ENCODE results near the gene SPAG17.

SPAG17 gene

DNA sequence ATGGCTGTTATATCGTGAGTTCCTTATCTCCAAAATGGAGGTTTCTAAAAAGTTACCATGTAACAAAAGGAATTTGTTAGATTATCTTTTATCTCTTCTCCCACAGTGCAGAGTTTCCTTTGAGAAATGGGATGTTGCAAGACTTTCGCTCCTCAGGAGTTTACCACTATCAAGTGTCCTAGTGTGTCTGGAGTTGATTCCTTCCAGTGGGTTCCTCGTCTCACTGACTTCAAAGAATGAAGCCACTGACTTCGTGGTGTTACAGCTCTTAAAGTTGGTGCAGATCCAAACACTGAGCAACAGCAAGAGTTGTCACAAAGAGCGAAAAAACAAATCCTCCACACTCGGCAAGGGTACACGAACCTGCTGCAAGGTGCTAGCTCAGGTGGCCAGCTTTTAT, 37.0 kb downstream of the SPAG17 start:
- TF ChIP-seq, protein P1, sequence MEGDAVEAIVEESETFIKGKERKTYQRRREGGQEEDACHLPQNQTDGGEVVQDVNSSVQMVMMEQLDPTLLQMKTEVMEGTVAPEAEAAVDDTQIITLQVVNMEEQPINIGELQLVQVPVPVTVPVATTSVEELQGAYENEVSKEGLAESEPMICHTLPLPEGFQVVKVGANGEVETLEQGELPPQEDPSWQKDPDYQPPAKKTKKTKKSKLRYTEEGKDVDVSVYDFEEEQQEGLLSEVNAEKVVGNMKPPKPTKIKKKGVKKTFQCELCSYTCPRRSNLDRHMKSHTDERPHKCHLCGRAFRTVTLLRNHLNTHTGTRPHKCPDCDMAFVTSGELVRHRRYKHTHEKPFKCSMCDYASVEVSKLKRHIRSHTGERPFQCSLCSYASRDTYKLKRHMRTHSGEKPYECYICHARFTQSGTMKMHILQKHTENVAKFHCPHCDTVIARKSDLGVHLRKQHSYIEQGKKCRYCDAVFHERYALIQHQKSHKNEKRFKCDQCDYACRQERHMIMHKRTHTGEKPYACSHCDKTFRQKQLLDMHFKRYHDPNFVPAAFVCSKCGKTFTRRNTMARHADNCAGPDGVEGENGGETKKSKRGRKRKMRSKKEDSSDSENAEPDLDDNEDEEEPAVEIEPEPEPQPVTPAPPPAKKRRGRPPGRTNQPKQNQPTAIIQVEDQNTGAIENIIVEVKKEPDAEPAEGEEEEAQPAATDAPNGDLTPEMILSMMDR (IDR thresholded peaks at IDR 0.05; ENCODE audit: control extremely low read depth, extremely low read depth, low read depth, missing control alignments): no peak
- ChIA-PET POLR2A (no interaction called here), CTCF (interaction anchor here (3.5 kb wide), 1 partner anchor 861 kb away, joined by 12 read pairs; no protein-coding TSS in a partner anchor)
- DNase-seq (ENCODE audit: extremely low spot score): no peak

DNA sequence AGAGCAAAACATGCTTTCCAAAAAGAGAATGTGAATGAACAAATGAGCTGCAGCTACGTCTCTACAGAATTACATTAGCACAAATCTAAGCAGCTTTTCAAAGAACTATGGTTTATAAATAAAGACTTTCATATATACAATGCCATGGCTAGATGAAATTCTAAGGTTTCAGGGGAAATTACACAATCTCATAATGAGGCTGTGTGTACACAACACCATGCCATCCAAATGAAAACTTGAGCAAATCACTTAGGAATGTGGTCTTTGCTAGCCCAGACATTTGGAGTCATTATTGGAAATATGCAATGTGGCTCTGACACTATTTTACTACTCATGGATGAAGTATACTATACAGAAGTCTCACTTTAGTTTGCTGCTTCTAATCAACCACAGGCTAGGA, 37.5 kb downstream of the SPAG17 start:
- no peak for DNase-seq (ENCODE audit: extremely low spot score)
- ChIA-PET POLR2A (no interaction called here), CTCF (interaction anchor here (3.5 kb wide), 1 partner anchor 861 kb away, joined by 12 read pairs; no protein-coding TSS in a partner anchor)
- TF ChIP-seq, protein P1 (IDR thresholded peaks at IDR 0.05; ENCODE audit: control extremely low read depth, extremely low read depth, low read depth, missing control alignments): no peak

DNA sequence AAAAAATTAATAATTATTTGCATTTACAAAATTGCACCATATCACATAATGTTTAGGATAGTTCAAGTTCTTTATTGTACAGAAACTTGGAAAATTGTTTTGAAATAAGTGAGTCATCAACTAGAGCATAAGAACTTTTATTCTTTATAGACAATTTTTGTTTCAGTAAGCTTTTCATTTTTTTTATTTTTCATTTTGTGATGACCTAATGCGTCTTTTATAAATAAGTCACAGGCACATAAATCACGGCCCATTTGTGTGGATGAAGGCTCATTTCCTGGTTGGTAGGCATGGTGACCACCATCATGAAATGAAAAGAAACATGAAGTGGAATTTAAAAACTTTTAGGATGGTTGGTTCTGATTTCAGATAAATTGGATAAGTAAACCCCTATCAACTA, 39.3 kb downstream of the SPAG17 start:
- CTCF ChIA-PET: interaction anchor here (2.0 to 3.5 kb wide), 2 partner anchors 9 to 863 kb away, joined by 6 to 12 read pairs; no protein-coding TSS in a partner anchor
- POLR2A ChIA-PET: no interaction called here
- DNase-seq (ENCODE audit: extremely low spot score): no peak
- TF ChIP-seq, protein P1 (IDR thresholded peaks at IDR 0.05; ENCODE audit: control extremely low read depth, extremely low read depth, low read depth, missing control alignments): no peak

DNA sequence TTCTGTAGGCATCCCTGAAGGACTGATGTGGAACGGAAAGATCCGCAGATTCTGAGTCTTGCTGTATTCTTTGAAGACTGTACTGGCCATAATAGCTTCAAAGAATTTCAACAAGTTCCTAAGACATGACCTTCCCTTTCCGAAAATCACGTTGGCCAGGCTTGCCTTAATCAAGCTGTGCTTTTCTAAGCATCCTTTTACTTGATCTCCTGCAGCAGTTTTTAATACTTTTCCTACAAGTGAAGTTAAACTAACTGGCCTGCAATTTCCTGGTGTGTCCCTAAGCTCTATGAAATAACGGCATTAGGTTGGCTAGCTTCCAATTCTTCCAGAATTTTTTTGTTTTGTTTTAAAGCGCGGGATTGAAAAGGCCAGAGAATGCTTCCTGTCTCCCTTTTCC, 40.3 kb downstream of the SPAG17 start:
- POLR2A ChIA-PET: no interaction called here
- CTCF ChIA-PET: interaction anchor here (1.1 to 2.0 kb wide), 2 partner anchors 10 to 856 kb away, joined by 3 to 6 read pairs; no protein-coding TSS in a partner anchor
- TF ChIP-seq, protein P1 (IDR thresholded peaks at IDR 0.05; ENCODE audit: control extremely low read depth, extremely low read depth, low read depth, missing control alignments): no peak
- DNase-seq (ENCODE audit: extremely low spot score): no peak

DNA sequence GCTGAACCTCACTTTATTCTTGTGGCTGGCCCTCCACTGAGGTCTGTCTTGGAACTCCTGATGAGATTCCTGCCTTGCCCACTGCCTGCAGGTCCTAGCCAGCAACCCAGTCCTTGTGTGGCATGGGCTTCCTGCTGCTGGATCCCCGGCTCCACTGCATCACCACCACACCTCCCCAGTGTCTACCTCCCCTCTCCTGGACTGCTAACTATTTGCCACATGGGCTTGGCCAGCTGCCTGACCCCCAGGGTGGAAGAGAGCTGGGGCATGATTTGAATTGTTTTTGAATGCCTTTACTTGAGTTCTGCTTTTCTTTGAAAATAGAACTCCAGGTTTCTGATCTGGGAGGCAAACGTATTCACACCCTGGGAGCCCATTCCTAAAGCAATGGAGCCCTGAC, 41.2 kb downstream of the SPAG17 start:
- TF ChIP-seq, protein P1 (IDR thresholded peaks at IDR 0.05; ENCODE audit: control extremely low read depth, extremely low read depth, low read depth, missing control alignments): no peak
- ChIA-PET CTCF (interaction anchor here (1.1 kb wide), 2 partner anchors 11 to 857 kb away, joined by 3 read pairs; no protein-coding TSS in a partner anchor), POLR2A (no interaction called here)
- DNase-seq (ENCODE audit: extremely low spot score): no peak

DNA sequence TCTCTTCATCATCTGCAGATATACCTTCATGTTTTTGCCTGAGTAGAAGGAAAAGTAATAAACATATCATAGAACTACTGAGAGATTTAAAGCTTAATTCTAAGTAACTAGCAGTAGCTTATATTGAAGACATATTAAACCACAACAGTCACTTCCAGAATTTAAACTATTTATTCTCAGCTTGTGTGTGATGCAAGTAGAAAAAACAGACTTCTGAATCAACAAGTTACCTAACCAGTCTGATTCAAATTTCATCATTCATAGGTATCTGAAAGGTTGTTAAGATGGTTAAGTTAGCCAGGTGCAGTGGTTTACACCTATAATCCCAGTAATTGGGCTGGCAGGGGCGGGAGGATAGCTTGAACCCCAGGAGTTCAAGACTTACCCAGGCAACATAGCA, 41.9 kb downstream of the SPAG17 start:
- ChIA-PET POLR2A (no interaction called here), CTCF (interaction anchor here (1.1 to 1.5 kb wide), 2 partner anchors 12 to 105 kb away, joined by 3 read pairs; no protein-coding TSS in a partner anchor)
- TF ChIP-seq, protein P1 (IDR thresholded peaks at IDR 0.05; ENCODE audit: control extremely low read depth, extremely low read depth, low read depth, missing control alignments): no peak
- DNase-seq (ENCODE audit: extremely low spot score): no peak
